ENCODE data around the gene NAPEPLD.

The NAPEPLD gene

DNA sequence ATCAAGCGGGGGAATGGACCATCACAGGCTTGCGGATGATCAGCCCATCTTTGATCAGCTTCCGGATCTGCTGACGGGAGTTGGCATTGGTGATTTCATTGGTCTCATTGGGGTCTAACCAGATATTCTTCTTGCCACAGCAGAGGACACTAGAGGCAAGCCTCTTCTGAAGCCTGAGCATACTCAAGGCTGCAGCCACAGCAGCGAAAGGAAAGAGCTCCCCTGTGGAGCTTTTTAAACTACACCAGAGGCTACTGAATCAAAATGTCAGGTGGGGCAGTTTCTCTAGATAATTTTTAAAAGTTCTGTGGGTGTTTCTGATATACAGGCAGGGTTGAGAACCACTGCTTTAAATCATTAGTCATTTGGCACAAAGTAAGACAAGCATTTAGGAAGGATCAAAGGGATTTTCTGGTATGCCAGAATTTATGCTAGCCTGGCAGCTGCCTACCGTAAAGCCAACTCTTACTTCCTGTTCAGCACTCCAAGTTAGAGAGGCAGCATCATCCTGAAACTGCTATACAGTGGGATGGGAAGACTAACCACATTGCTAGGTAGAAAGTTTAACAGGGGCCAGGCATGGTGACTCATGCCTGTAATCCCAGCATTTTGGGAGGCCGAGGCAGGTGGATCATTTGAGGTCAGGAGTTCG, 7.0 kb downstream of the NAPEPLD start:
- H3K36me3 ChIP-seq (ENCODE audit: insufficient read depth, low read length) = no peaks in the 10 kb centered on the region
- H3K4me1 ChIP-seq (ENCODE audit: insufficient read depth, low read length) = peaks cover 5% of the 10 kb centered on the region
- no peaks in the 10 kb centered on the region for H3K9me3 ChIP-seq (ENCODE audit: low read length)
- no peak overlapping the region for H3K9ac ChIP-seq (ENCODE audit: low read length)
- H3K27me3 ChIP-seq (ENCODE audit: control insufficient read depth in 1 of 2, insufficient read depth in 2 of 2, low read length in 2 of 2) = no peaks in the 10 kb centered on the region
- H3K4me3 ChIP-seq (ENCODE audit: low read depth in 1 of 2, low read length in 2 of 2) = no peak overlapping the region
- H3K27ac ChIP-seq (ENCODE audit: low read depth, low read length) = no peak overlapping the region

DNA sequence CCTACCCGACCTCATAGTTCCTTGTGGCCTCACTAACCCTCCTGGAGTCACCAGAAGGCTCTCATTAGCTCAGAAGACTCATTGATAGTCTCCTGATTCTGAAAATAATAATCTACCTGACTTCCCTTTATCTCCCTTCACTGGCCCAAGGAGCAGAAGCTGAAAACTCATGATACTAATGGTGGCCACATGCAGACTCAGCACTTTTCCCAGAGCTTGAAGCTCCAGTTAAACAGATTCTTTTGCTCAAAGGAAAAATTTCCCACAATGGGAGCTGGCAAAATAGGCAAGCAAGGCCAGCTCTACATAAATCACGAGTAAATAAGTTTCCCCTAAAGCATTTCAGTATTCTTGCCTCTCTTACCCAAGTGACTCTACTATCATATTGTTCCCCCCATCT, 8.2 kb downstream of the NAPEPLD start:
- Histone ChIP-seq H3K9ac (ENCODE audit: low read length) (no peak overlapping the region), H3K4me3 (ENCODE audit: low read depth in 1 of 2, low read length in 2 of 2) (no peak overlapping the region), H3K27ac (ENCODE audit: low read depth, low read length) (no peak overlapping the region), H3K36me3 (ENCODE audit: insufficient read depth, low read length) (no peaks in the 10 kb centered on the region), H3K27me3 (ENCODE audit: control insufficient read depth in 1 of 2, insufficient read depth in 2 of 2, low read length in 2 of 2) (no peaks in the 10 kb centered on the region), H3K9me3 (ENCODE audit: low read length) (no peaks in the 10 kb centered on the region), H3K4me1 (ENCODE audit: insufficient read depth, low read length) (no peaks in the 10 kb centered on the region)

DNA sequence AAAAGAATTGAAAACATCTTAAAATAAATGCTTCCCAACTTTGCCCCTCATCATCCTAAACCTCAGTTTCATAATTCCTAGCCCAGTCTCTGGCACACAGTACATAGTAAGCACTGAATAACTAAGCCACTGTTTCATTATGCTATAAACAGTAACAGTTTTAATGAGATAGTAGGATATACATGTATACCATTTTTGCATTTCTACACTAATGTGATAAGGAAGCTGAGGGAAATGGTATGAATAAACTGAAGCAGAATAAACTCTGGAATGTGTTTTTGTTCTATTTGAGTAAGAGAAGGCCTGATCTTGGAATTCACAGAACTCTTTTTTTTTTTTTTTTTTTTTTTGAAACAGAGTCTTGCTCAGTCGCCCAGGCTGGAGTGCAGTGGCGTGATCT, 8.8 kb downstream of the NAPEPLD start:
- no peaks in the 10 kb centered on the region for H3K9me3 ChIP-seq (ENCODE audit: low read length)
- H3K9ac ChIP-seq (ENCODE audit: low read length) = no peak overlapping the region
- H3K27ac ChIP-seq (ENCODE audit: low read depth, low read length) = no peak overlapping the region
- H3K4me3 ChIP-seq (ENCODE audit: low read depth in 1 of 2, low read length in 2 of 2) = no peak overlapping the region
- H3K36me3 ChIP-seq (ENCODE audit: insufficient read depth, low read length) = no peaks in the 10 kb centered on the region
- no peaks in the 10 kb centered on the region for H3K27me3 ChIP-seq (ENCODE audit: control insufficient read depth in 1 of 2, insufficient read depth in 2 of 2, low read length in 2 of 2)
- H3K4me1 ChIP-seq (ENCODE audit: insufficient read depth, low read length) = peaks cover 3% of the 10 kb centered on the region

- no peaks in the 10 kb centered on the region for H3K27me3 ChIP-seq (ENCODE audit: control insufficient read depth in 1 of 2, insufficient read depth in 2 of 2, low read length in 2 of 2)
- no peaks in the 10 kb centered on the region for H3K36me3 ChIP-seq (ENCODE audit: insufficient read depth, low read length)
- peaks cover 7% of the 10 kb centered on the region for H3K4me1 ChIP-seq (ENCODE audit: insufficient read depth, low read length)
- H3K9me3 ChIP-seq (ENCODE audit: low read length) = no peaks in the 10 kb centered on the region
- H3K4me3 ChIP-seq (ENCODE audit: low read depth in 1 of 2, low read length in 2 of 2) = no peak overlapping the region
- H3K27ac ChIP-seq (ENCODE audit: low read depth, low read length) = no peak overlapping the region
- no peak overlapping the region for H3K9ac ChIP-seq (ENCODE audit: low read length)
Measured at GRCh38 chr7:103134836-103135554, 13.9 kb downstream of the NAPEPLD start.

- Histone ChIP-seq H3K4me1 (ENCODE audit: insufficient read depth, low read length) (peaks cover 7% of the 10 kb centered on the region), H3K27me3 (ENCODE audit: control insufficient read depth in 1 of 2, insufficient read depth in 2 of 2, low read length in 2 of 2) (no peaks in the 10 kb centered on the region), H3K36me3 (ENCODE audit: insufficient read depth, low read length) (peaks cover 3% of the 10 kb centered on the region), H3K9me3 (ENCODE audit: low read length) (no peaks in the 10 kb centered on the region), H3K9ac (ENCODE audit: low read length) (no peak overlapping the region), H3K4me3 (ENCODE audit: low read depth in 1 of 2, low read length in 2 of 2) (no peak overlapping the region), H3K27ac (ENCODE audit: low read depth, low read length) (no peak overlapping the region)
Measured at GRCh38 chr7:103132995-103133688, 15.8 kb downstream of the NAPEPLD start.

DNA sequence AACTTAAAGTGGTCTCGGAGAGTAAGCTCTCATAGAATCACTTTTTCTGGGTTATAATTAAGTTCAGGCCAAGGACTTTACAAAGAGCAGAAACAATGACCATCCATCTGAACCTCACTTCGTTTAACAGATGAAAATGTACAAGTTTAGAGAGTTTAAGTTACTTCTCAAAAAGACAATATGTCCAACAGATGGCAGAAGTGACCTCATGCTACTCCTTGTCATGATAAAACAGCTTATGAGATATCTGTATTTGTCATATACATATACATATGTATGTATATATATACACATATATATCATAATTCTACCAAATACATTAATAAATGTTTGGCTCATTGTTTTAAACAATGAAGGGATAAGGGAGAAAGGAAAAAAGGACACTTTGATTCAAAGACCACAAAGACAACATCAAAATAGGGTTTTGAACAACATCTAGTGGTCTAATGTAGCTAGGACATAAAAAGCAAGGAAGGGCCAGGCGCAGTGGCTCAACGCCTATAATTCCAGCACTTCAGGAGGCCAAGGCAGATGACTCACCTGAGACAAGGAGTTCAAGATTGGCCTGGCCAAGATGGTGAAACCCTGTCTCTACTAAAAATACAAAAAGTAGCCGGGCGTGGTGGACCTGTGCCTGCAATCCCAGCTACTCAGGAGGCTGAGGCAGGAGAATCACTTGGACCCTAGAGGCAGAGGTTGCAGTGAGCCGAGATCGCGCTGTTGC, 17.8 kb downstream of the NAPEPLD start:
- Histone ChIP-seq H3K9ac (ENCODE audit: low read length) (no peak overlapping the region), H3K9me3 (ENCODE audit: low read length) (no peaks in the 10 kb centered on the region), H3K4me1 (ENCODE audit: insufficient read depth, low read length) (peaks cover 7% of the 10 kb centered on the region), H3K36me3 (ENCODE audit: insufficient read depth, low read length) (peaks cover 6% of the 10 kb centered on the region), H3K27me3 (ENCODE audit: control insufficient read depth in 1 of 2, insufficient read depth in 2 of 2, low read length in 2 of 2) (no peaks in the 10 kb centered on the region), H3K4me3 (ENCODE audit: low read depth in 1 of 2, low read length in 2 of 2) (no peak overlapping the region), H3K27ac (ENCODE audit: low read depth, low read length) (no peak overlapping the region)

- Histone ChIP-seq H3K27ac (ENCODE audit: low read depth, low read length) (no peak overlapping the region), H3K9me3 (ENCODE audit: low read length) (no peaks in the 10 kb centered on the region), H3K36me3 (ENCODE audit: insufficient read depth, low read length) (peaks cover 6% of the 10 kb centered on the region), H3K9ac (ENCODE audit: low read length) (no peak overlapping the region), H3K27me3 (ENCODE audit: control insufficient read depth in 1 of 2, insufficient read depth in 2 of 2, low read length in 2 of 2) (no peaks in the 10 kb centered on the region), H3K4me1 (ENCODE audit: insufficient read depth, low read length) (peaks cover 3% of the 10 kb centered on the region), H3K4me3 (ENCODE audit: low read depth in 1 of 2, low read length in 2 of 2) (no peak overlapping the region)
Measured at GRCh38 chr7:103129702-103130549, 19.0 kb downstream of the NAPEPLD start.

- H3K27ac ChIP-seq (ENCODE audit: low read depth, low read length) = no peak overlapping the region
- no peaks in the 10 kb centered on the region for H3K4me1 ChIP-seq (ENCODE audit: insufficient read depth, low read length)
- no peak overlapping the region for H3K4me3 ChIP-seq (ENCODE audit: low read depth in 1 of 2, low read length in 2 of 2)
- H3K27me3 ChIP-seq (ENCODE audit: control insufficient read depth in 1 of 2, insufficient read depth in 2 of 2, low read length in 2 of 2) = no peaks in the 10 kb centered on the region
- H3K36me3 ChIP-seq (ENCODE audit: insufficient read depth, low read length) = peaks cover 11% of the 10 kb centered on the region
- H3K9ac ChIP-seq (ENCODE audit: low read length) = no peak overlapping the region
- no peaks in the 10 kb centered on the region for H3K9me3 ChIP-seq (ENCODE audit: low read length)
Measured at GRCh38 chr7:103127006-103127405, 21.9 kb downstream of the NAPEPLD start.

DNA sequence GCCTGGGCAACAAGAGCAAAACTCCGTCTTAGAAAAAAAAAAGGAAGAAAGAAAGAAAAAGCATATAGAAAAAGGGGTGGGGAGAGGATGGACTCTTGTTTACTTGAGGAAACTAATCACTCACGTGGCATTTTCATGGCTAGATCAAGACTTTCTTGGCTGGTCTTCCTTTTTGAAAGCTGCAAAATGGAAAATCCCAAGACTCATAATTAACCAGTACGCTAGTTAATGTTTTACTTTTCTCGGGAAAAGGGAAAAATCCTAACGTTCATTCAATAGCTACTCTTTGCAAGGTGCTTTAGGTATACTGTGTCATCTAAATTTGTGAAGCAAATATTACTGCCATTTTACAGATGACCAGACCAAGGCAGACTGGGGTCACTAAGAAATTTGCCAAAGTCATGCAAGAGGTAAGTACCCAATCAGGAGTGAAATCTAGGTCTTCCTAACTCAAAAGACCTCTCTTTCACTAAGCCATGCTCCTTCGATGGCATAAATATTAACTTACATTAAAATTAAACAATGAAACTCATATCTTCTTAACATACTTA, 24.4 kb downstream of the NAPEPLD start:
- Histone ChIP-seq H3K36me3 (ENCODE audit: insufficient read depth, low read length) (peaks cover 17% of the 10 kb centered on the region), H3K27me3 (ENCODE audit: control insufficient read depth in 1 of 2, insufficient read depth in 2 of 2, low read length in 2 of 2) (no peaks in the 10 kb centered on the region), H3K4me1 (ENCODE audit: insufficient read depth, low read length) (no peaks in the 10 kb centered on the region), H3K4me3 (ENCODE audit: low read depth in 1 of 2, low read length in 2 of 2) (no peak overlapping the region), H3K9ac (ENCODE audit: low read length) (no peak overlapping the region), H3K27ac (ENCODE audit: low read depth, low read length) (no peak overlapping the region), H3K9me3 (ENCODE audit: low read length) (no peaks in the 10 kb centered on the region)

DNA sequence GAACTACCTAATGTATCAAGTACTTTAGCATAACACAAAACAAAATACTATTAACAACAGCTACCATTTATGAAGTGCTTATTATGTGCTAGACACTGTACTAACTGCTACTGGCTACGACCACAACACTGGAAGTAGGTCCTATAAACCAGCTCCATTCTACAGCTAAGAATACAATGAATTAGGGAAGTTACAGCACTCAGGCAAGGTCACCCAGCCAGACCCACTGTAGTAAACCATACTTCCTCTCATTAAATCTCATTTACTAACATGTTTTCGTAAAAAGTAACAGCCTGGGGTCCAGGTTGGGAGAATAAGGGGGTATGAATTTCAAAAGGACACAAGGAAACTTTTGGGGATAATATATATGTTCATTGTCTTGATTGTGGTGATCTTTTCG, 25.4 kb downstream of the NAPEPLD start:
- Histone ChIP-seq H3K36me3 (ENCODE audit: insufficient read depth, low read length) (peaks cover 24% of the 10 kb centered on the region), H3K27me3 (ENCODE audit: control insufficient read depth in 1 of 2, insufficient read depth in 2 of 2, low read length in 2 of 2) (no peaks in the 10 kb centered on the region), H3K27ac (ENCODE audit: low read depth, low read length) (no peak overlapping the region), H3K4me3 (ENCODE audit: low read depth in 1 of 2, low read length in 2 of 2) (no peak overlapping the region), H3K4me1 (ENCODE audit: insufficient read depth, low read length) (no peaks in the 10 kb centered on the region), H3K9me3 (ENCODE audit: low read length) (no peaks in the 10 kb centered on the region), H3K9ac (ENCODE audit: low read length) (no peak overlapping the region)

Data from muscle layer of colon (tissue), 2 donors.